Frontal cortex (tissue), 4 donors: ENCODE data around the gene SEMA3D. TPM values are rescaled to one million over a fixed set of nuclear protein-coding genes. Genes with fewer than 3 reads are reported as not detected.

ENCODE experiments used
- DNase-seq, 2 donors: peaks; one replicate each; pipeline ENCODE4 v3.0.0; 2012; ENCODE audit warnings: low spot score in 2 of 2
- FAIRE-seq: peaks from 2 replicates; lab custom pipeline; 2012; peaks lifted over from hg19 to GRCh38; lab: Jason Lieb, UNC
- total RNA-seq: library from RNA; depleted of rRNA; stranded (reverse); fragments of >200 nt; gene quantifications from one replicate; pipeline ENCODE4 v1.2.3, GENCODE V29; 2014
- donor health status: control.
- donor health status: control.
- donor health status: control.

The SEMA3D gene
- 3.7 TPM for total RNA-seq

- FAIRE-seq (no peak), DNase-seq (peak; percentile 58 to 65)
These were observed at the start of gene SEMA3D for GRCh38 chr7:85186521-85187241. TSS of gene SEMA3D (minus strand) at chr7:85187056. CDS start at chr7:85121891, 65,165 bp downstream.

- FAIRE-seq (no peak), DNase-seq (no peak)
These were observed 47.9 kb upstream of the SEMA3D start for GRCh38 chr7:85234730-85235129.

GRCh38 chr7:85232068-85232467 lies 45.2 kb upstream of the SEMA3D start:
- DNase-seq (no peak), FAIRE-seq (no peak)

- DNase-seq (no peak), FAIRE-seq (no peak)
These were observed 43.8 kb upstream of the SEMA3D start for GRCh38 chr7:85230623-85231022.

DNA sequence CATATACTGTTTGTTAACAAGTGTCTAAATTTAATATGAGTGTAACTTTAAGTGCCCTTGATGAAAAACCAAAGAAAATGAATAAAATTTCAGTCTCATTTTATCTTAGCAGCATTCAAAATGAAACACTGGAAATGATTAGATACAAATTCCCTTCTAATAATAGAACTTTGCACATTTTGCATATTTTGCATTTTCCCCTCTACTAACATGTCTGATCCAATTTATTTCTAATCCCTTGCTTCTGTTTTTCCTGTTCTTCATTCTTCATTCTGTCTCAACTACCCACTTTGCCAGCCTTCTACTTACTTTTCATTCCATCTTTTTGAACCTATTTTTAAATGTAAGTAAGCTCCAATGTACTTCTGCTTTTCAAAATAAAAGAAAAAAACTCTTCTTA lies 42.7 kb upstream of the SEMA3D start:
- no peak for FAIRE-seq

GRCh38 chr7:85226361-85227085 lies 39.7 kb upstream of the SEMA3D start:
- DNase-seq = no peak
- no peak for FAIRE-seq

More for the DNA sequence above, 42.7 kb upstream of the SEMA3D start:
- DNase-seq = no peak

GRCh38 chr7:85224171-85224570 lies 37.3 kb upstream of the SEMA3D start:
- DNase-seq (no peak), FAIRE-seq (no peak)

GRCh38 chr7:85222522-85222921 lies 35.7 kb upstream of the SEMA3D start:
- no peak for DNase-seq
- FAIRE-seq = no peak

DNA sequence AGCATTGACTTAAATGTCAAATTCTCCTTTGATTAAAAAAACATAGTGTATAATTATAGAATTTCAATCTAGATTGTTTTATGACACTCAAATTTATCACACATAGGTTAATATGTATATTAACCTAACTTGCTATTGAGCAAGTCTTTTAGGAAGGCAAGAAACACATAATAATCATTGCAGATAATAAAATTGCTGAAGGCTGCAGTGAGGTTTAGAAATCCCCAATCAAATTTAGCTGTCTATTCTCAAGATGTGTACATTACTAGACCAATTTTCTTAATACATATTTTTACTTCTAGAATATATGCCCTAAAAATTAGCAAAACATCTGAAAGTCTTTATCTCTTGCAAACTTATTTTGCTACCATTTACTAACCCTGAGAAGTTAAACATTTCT lies 34.9 kb upstream of the SEMA3D start:
- DNase-seq = no peak
- no peak for FAIRE-seq

DNA sequence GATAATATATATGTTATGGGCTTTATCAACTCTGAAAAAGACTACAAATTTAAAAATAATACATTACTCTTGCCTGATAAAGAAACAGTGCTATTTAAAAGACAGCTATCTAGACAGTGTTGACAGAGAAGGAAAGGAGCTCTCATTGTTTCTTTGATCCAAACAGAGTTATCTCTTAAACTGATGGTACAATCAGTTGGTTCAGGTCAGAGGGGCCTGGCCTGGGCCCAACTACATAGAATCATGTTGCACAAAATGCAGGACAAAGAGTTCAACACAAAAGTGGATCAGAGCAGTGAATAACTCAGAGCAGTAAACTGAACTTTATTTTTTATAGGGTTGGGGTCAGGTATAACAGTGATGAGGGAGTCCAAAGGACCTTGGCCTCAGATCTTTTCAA lies 33.8 kb upstream of the SEMA3D start:
- FAIRE-seq = no peak
- no peak for DNase-seq

DNA sequence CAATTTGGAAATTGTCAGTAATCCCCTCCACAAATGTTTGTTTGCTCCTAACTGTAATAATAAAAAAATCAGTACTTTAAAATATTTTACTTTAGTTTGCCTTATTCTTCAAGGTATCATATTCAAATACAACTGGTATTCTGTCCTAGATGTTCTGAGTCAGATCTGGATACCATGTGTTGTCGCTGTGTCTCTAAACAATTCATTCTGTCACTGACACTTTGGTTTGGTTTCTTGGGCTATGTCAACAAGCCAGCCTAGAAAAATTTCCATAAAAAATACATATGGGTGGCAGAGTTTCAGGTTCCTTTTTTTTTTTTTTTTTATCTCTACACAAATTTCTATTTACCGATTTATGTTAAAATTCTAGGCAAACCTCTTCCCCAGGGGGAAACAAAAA lies 33.2 kb upstream of the SEMA3D start:
- DNase-seq (no peak), FAIRE-seq (no peak)

GRCh38 chr7:85217085-85217484 lies 30.2 kb upstream of the SEMA3D start:
- DNase-seq (no peak), FAIRE-seq (no peak)

DNA sequence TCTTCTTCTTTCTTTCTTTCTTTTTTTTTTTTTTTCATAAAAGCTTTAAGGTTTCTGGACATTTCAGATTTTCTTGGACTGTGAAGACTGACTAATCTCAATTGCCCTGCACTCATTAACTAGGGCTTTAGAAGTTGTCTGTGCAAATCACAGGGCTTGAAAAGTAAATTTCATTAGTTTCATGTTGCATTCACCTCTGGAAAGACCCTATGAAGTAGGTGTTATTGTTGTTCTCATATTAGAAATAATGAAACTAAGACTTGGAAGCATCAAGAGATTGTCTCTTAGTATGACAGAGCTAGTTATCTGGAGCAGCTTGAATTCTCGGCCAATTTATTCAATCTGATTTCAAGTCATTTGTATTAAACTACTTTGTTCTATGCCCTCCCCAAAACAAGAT lies 28.2 kb upstream of the SEMA3D start:
- FAIRE-seq = no peak
- no peak for DNase-seq

DNA sequence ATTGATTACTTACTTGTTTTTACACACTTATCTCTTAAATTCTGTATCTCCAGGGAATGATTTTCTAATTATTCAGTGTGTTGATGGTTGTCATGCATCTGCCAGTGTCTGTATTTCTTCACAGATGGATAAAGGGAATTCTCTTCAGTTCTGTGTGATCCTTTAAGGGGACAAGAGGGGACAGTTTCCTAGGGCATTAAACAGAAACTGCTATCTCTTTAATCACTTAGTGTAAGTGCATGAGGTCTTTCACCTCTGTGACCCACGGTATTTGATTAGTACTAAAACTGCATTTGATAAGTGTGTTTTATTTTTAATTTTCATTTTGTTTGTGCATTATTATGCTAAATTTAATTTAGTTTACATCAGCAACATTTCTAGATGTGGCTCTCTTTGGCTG lies 26.6 kb upstream of the SEMA3D start:
- DNase-seq = no peak
- FAIRE-seq = no peak

GRCh38 chr7:85205754-85206153 lies 18.9 kb upstream of the SEMA3D start:
- FAIRE-seq (no peak), DNase-seq (no peak)

- no peak for DNase-seq
These were observed 17.6 kb upstream of the SEMA3D start for GRCh38 chr7:85204496-85204895.

DNA sequence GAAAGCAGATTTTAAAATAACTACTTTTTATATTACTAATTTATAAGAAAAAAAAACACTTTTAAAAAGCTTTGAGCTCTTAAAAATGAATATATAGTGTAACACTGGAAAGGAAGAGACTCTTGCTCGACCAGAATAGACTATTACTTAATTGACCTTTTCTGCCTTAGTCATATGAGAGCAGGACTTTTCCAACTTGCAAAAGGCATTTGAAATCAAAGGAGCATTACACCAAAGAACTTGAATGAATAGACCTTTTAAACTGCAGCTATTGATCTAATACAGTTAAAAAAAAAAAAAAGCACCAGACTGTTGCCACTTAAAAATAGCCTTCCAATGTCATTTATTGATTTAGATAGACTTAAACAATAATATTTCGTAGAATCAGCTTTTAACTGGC lies 17.2 kb upstream of the SEMA3D start:
- DNase-seq = no peak
- FAIRE-seq = no peak

More at GRCh38 chr7:85204496-85204895, 17.6 kb upstream of the SEMA3D start:
- FAIRE-seq = no peak

- no peak for FAIRE-seq
- DNase-seq = no peak
These were observed 14.4 kb upstream of the SEMA3D start for GRCh38 chr7:85201209-85201608.

- DNase-seq (no peak), FAIRE-seq (no peak)
These were observed 9.8 kb upstream of the SEMA3D start for GRCh38 chr7:85196696-85197095.

- DNase-seq = no peak
- FAIRE-seq = no peak
These were observed 4.5 kb upstream of the SEMA3D start for GRCh38 chr7:85191383-85191782.

DNA sequence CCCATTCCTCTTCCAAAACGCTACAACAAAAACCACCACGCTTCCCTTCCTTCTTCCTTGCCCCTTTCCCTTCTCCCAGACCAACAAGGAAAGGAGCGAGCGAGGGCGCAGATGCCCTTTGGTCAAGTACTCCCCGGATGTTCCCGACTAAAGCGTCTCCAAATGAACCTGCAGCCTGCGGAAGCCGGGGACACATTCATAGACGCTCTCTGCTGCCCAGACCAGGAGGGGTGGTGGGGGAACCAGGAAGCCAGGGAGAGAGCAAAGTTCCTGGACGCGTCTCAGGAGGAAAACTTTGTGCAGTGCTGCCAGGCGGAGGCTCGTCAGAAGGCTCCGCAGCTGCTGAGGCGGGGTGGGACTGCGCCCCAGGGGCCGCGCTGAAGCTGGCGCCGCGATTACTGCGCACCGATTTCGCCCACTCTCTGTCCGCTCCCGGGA lies 754 bp downstream of the SEMA3D start:
- DNase-seq (peak in 1 of 2 donors; percentile 7), FAIRE-seq (no peak)
